Natural killer cell (primary cell): ENCODE data around the gene PDE3A. TPM values are rescaled to one million over a fixed set of nuclear protein-coding genes. Genes with fewer than 3 reads are reported as not detected.
"Not testable (repeated sequence)": the region's sequence is repeated elsewhere in the genome, so short reads cannot be mapped to it uniquely, and the experiment has no call there.

Experiments
- ATAC-seq, 3 donors: fragments of 150-1000 bp in 2 of 3; fragments of 200-7000 bp in 1 of 3; cut with Tn5 transposase; 1 replicate in 1 of 3; 2 replicates in 2 of 3; pipeline ENCODE4 v1.10.0; 2021; ENCODE audit warnings: mild to moderate bottlenecking in 2 of 3, moderate library complexity in 2 of 3
- DNase-seq, 2 donors: peaks; one replicate each; pipeline versions ENCODE4 v3.0.0 to v3.0.0-alpha.2; 2013 to 2021; ENCODE audit warnings: mixed read lengths in 1 of 2
- H3K27ac ChIP-seq: one replicate; pipeline ENCODE4 v1.5.1; 2013; ENCODE audit warnings: mild to moderate bottlenecking, low read length
- H3K27me3 ChIP-seq: one replicate; pipeline ENCODE4 v1.6.1; 2013; ENCODE audit warnings: low read length; ENCODE audit not compliant: control insufficient read depth, insufficient read depth
- H3K36me3 ChIP-seq: one replicate; pipeline ENCODE4 v1.6.1; 2013; ENCODE audit warnings: low read length; ENCODE audit not compliant: control insufficient read depth, insufficient read depth
- H3K4me1 ChIP-seq: one replicate; pipeline ENCODE4 v1.6.1; 2013; ENCODE audit warnings: low read length; ENCODE audit not compliant: control insufficient read depth, insufficient read depth
- H3K4me3 ChIP-seq: one replicate; pipeline ENCODE4 v1.5.1; 2013; ENCODE audit warnings: low read length
- H3K9me3 ChIP-seq: one replicate; pipeline ENCODE4 v1.6.1; 2013; ENCODE audit warnings: low read length; ENCODE audit not compliant: control insufficient read depth, insufficient read depth
- H3K27ac Mint-ChIP-seq, 2 donors: one replicate each; pipeline ENCODE4 v1.8.0; 2022; ENCODE audit warnings: mild to moderate bottlenecking in 2 of 2, mixed read lengths in 2 of 2, moderate library complexity in 1 of 2
- H3K27me3 Mint-ChIP-seq, 2 donors: one replicate each; pipeline ENCODE4 v1.8.0; 2022; ENCODE audit warnings: low read depth in 2 of 2, mixed read lengths in 2 of 2
- H3K36me3 Mint-ChIP-seq: one replicate; pipeline ENCODE4 v1.8.0; 2022; ENCODE audit warnings: mixed read lengths
- H3K4me1 Mint-ChIP-seq, 2 donors: one replicate each; pipeline ENCODE4 v1.8.0; 2022; ENCODE audit warnings: mixed read lengths in 2 of 2
- H3K4me3 Mint-ChIP-seq: one replicate; pipeline ENCODE4 v1.8.0; 2022; ENCODE audit warnings: mild to moderate bottlenecking, moderate library complexity, mixed read lengths
- H3K9me3 Mint-ChIP-seq, 2 donors: one replicate each; pipeline ENCODE4 v1.8.0; 2022; ENCODE audit warnings: mixed read lengths in 2 of 2
- WGBS: methylation state at CpG from one replicate; pipeline ENCODE4 v1.1.7; 2013; ENCODE audit warnings: missing lambda C conversion rate; ENCODE audit not compliant: insufficient coverage; 5-methylcytosine and 5-hydroxymethylcytosine counted together
- intact Hi-C: fragments of 100-400 bp; cut with micrococcal nuclease; formaldehyde crosslinking; loops from one replicate; pipeline ENCODE4 v1.14.2; 2022
- total RNA-seq, 4 donors: library from RNA; stranded (reverse); fragments of 120-200 nt in 1 of 4; gene quantifications; one replicate each; pipeline versions ENCODE4 v1.2.3 to v1.2.4, GENCODE V29; 2013 to 2022
- TF ChIP-seq, protein P1 (sequence below): fragments of 200-600 bp; IDR thresholded peaks from one replicate; pipeline ENCODE4 v1.8.0; 2022; ENCODE audit warnings: antibody characterized with exemption

The PDE3A gene
- total RNA-seq, 3 donors from 2014 or later (not counting 1 experiment from before 2014, with no cell fraction given), result 0.20 to 0.28 (median 0.27) TPM

DNA sequence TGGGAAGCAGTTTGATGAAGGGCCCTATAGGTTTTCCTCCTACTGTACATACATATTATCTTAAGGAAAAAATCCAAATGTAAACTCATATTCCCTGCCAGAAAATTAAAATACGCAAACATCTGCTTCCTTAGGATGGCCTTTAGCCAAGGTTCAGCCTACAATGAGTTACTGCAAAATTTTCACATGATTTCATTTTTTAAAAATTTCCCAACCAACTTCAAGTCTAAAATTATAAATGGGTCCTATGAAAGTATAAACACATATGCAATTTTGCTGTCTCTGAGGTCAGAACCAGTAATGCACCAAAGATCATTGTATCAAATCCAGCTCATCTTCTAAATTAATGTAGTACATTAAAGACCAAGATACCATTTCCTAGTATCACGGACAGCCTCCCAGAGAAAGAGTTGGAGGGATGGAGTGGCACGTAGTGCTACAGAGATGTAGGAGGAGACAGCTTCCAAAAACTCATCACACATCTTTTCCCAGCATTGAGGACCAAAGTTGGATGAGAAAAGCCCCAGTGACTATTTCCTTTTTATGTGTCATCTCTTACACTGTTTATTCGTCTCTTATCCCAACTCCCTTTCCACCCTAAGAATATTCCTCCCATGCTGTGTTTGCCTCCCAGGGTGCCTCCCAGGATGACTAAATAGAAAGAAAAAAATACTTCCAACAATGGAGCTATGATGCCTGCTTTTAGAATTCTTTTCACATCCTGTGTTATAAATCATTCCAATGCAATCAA, 234.5 kb downstream of the PDE3A start:
- no peaks in the 10 kb centered on the region for H3K4me1 Mint-ChIP-seq
- Histone ChIP-seq H3K4me1 (no peaks in the 10 kb centered on the region), H3K4me3 (no peak overlapping the region), H3K9me3 (no peaks in the 10 kb centered on the region), H3K36me3 (no peaks in the 10 kb centered on the region), H3K27me3 (no peaks in the 10 kb centered on the region), H3K27ac (no peak overlapping the region)
- ATAC-seq (no peak), DNase-seq (no peak)
- H3K27ac Mint-ChIP-seq, result no peak overlapping the region
- H3K27me3 Mint-ChIP-seq, result no peaks in the 10 kb centered on the region
- no peaks in the 10 kb centered on the region for H3K9me3 Mint-ChIP-seq
- no peak overlapping the region for H3K4me3 Mint-ChIP-seq
- H3K36me3 Mint-ChIP-seq, result no peaks in the 10 kb centered on the region
- TF ChIP-seq, protein P1, sequence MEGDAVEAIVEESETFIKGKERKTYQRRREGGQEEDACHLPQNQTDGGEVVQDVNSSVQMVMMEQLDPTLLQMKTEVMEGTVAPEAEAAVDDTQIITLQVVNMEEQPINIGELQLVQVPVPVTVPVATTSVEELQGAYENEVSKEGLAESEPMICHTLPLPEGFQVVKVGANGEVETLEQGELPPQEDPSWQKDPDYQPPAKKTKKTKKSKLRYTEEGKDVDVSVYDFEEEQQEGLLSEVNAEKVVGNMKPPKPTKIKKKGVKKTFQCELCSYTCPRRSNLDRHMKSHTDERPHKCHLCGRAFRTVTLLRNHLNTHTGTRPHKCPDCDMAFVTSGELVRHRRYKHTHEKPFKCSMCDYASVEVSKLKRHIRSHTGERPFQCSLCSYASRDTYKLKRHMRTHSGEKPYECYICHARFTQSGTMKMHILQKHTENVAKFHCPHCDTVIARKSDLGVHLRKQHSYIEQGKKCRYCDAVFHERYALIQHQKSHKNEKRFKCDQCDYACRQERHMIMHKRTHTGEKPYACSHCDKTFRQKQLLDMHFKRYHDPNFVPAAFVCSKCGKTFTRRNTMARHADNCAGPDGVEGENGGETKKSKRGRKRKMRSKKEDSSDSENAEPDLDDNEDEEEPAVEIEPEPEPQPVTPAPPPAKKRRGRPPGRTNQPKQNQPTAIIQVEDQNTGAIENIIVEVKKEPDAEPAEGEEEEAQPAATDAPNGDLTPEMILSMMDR, result no peak
- intact Hi-C loops, result loop anchor here (10.0 kb wide), 1 partner anchor 868 kb away; no protein-coding TSS in a partner anchor
- WGBS, result 93% methylated on average over 2 of the region's 4 CpGs

DNA sequence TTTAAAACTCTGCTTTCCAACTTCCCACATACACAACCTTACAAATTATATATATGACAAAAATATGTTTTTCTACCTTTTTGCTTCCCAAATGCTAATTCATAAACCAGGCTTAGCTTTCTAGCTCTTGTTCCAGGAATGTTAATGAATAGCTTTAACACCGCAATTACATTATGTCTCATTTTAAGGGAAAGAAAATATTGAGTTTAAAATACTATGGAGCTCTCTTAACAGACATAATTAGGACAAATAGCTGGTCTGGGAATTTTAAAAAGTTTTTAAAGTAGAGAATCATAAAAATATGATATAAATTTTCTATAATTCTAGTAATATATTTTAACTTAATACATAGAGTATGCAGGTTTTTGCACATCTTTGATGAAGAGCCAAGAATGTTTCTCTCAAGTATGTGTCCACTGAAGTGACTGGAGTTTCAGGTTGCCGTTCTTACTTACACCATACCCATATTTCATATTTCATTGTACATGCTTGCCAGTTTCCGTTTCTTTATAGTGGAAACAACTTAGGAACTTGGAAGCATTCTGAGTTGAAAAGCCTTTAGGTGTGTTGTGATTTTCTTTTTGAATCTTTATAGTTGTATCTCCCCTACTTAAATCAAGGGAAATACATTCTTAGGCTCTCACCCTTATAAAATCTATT, 236.2 kb downstream of the PDE3A start:
- ATAC-seq, result no peak
- Histone ChIP-seq H3K4me3 (no peak overlapping the region), H3K9me3 (no peaks in the 10 kb centered on the region), H3K27me3 (no peaks in the 10 kb centered on the region), H3K27ac (no peak overlapping the region), H3K36me3 (no peaks in the 10 kb centered on the region), H3K4me1 (no peaks in the 10 kb centered on the region)
- WGBS, result 100% methylated on average over 1 of the region's 3 CpGs
- Mint-ChIP-seq H3K27me3 (no peaks in the 10 kb centered on the region), H3K9me3 (no peaks in the 10 kb centered on the region), H3K4me3 (no peak overlapping the region), H3K36me3 (no peaks in the 10 kb centered on the region), H3K27ac (no peak overlapping the region), H3K4me1 (no peaks in the 10 kb centered on the region)
- intact Hi-C loops, result loop anchor here (10.0 kb wide), 1 partner anchor 870 kb away; no protein-coding TSS in a partner anchor
- no peak for DNase-seq
- TF ChIP-seq, protein P1, result no peak

DNA sequence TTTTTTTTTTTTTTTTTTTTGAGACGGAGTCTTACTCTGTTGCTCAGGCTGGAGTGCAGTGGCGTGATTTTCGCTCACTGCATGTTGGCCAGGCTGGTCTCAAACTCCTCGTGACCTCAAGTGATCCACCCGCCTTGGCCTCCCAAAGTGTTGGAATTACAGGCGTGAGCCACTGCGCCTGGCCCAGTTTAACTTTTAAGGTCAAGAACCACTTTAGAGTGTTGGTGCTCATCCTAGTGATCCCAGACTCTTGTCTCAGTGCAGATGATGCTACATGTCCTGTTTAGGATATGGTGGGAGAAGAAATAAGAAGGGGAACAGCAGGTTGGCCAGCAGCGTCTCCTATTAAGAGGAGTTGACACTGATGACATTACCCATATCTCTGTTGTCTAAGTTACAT, 246.7 kb downstream of the PDE3A start:
- H3K9me3 ChIP-seq, H3K4me1 Mint-ChIP-seq, DNase-seq, ATAC-seq, H3K27ac Mint-ChIP-seq, H3K4me3 ChIP-seq, H3K4me1 ChIP-seq, H3K27me3 ChIP-seq, H3K4me3 Mint-ChIP-seq, H3K27me3 Mint-ChIP-seq, H3K36me3 Mint-ChIP-seq, intact Hi-C loops, H3K9me3 Mint-ChIP-seq, H3K36me3 ChIP-seq, H3K27ac ChIP-seq: not testable (repeated sequence)
- 89% methylated on average over 8 of the region's 8 CpGs for WGBS

DNA sequence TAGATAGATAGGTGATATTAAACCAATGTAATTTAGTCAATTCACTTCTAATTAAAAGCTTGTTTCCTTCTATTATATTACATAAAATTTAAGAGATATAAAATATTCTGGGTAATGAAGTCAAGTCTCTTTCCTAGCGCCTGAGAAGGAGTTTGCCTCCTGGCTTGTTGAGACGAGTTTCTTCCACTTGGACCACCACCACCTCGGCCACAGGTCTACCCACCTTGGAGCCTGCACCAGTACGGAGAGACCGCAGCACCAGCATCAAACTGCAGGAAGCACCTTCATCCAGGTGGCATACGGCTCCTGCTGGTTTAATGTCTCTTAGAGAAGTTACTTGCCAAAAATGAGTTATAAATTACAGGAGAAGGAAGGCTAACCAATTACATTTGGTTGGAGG, 247.8 kb downstream of the PDE3A start:
- no peaks in the 10 kb centered on the region for H3K36me3 ChIP-seq
- intact Hi-C loops, result no loop called here
- TF ChIP-seq, protein P1, result no peak
- DNase-seq (no peak), ATAC-seq (no peak)
- no peaks in the 10 kb centered on the region for H3K36me3 Mint-ChIP-seq
- 90% methylated on average over 6 of the region's 6 CpGs for WGBS
- no peak overlapping the region for H3K27ac ChIP-seq
- H3K4me3 Mint-ChIP-seq, result no peak overlapping the region
- H3K4me3 ChIP-seq, result no peak overlapping the region
- H3K27me3 ChIP-seq, result no peaks in the 10 kb centered on the region
- H3K9me3 ChIP-seq, result no peaks in the 10 kb centered on the region
- no peaks in the 10 kb centered on the region for H3K4me1 ChIP-seq
- H3K27ac Mint-ChIP-seq, result no peak overlapping the region
- H3K4me1 Mint-ChIP-seq, result no peaks in the 10 kb centered on the region
- no peaks in the 10 kb centered on the region for H3K27me3 Mint-ChIP-seq
- H3K9me3 Mint-ChIP-seq, result no peaks in the 10 kb centered on the region
